NCI-H2029 treated with DMSO at 0.1 percent for 48 hours (cell line): ENCODE results near the gene TUBB1.
"Not testable (repeated sequence)": the region's sequence is repeated elsewhere in the genome, so short reads cannot be mapped to it uniquely, and the experiment has no call there.

ENCODE experiments used
- DNase-seq: peaks from one replicate; lab custom pipeline; 2025; lab: John Stamatoyannopoulos, UW

The TUBB1 gene

DNA sequence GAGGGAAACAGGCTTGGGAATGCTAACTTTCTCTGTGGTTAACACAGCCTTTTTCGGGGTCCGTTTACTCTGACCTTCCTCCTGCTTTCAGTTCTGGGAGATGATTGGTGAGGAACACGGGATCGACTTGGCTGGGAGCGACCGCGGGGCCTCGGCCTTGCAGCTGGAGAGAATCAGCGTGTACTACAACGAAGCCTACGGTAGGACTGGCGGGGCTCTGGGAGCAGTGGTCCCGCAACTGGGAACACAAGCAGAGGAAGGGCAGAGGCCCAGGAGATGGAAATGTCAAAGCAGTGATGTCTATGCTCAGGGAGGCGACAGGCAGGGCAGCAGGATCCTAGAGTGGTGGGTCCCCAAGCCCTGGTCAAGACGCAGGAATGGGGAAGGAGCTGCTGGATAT, 3.5 kb downstream of the TUBB1 start:
- DNase-seq, result no peak

DNA sequence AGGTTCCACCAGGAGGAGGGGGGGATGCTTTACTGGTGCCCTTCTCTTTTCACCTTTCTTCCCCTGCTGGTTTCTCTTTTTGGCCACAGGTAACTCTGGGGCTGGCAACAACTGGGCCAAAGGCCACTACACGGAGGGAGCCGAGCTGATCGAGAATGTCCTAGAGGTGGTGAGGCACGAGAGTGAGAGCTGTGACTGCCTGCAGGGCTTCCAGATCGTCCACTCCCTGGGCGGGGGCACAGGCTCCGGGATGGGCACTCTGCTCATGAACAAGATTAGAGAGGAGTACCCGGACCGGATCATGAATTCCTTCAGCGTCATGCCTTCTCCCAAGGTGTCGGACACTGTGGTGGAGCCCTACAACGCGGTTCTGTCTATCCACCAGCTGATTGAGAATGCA, 4.4 kb downstream of the TUBB1 start:
- no peak for DNase-seq

DNA sequence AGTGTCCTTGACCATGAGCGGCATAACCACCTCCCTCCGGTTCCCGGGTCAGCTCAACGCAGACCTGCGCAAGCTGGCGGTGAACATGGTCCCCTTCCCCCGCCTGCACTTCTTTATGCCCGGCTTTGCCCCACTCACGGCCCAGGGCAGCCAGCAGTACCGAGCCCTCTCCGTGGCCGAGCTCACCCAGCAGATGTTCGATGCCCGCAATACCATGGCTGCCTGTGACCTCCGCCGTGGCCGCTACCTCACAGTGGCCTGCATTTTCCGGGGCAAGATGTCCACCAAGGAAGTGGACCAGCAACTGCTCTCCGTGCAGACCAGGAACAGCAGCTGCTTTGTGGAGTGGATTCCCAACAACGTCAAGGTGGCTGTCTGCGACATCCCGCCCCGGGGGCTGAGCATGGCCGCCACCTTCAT, 4.9 kb downstream of the TUBB1 start:
- no peak for DNase-seq

DNA sequence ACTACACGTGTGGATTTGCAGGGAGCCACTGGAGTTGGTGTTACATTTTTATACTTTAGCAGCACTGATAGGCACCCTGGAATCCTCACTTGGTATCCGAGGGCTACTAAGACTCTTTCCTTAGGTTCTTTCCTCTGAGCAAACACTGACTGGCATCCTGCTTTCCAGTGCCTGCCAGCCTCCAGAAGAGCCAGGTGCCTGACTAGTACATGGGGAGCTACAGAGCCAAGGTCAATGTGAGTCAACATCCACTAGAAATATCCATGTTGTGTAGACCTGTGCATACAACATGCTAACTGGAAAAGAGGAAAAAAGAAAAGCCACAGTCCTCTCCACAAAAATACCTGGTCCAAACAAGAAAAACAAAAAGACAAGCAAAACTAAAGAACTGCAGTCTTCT, 5.9 kb downstream of the TUBB1 start:
- DNase-seq, result no peak

DNA sequence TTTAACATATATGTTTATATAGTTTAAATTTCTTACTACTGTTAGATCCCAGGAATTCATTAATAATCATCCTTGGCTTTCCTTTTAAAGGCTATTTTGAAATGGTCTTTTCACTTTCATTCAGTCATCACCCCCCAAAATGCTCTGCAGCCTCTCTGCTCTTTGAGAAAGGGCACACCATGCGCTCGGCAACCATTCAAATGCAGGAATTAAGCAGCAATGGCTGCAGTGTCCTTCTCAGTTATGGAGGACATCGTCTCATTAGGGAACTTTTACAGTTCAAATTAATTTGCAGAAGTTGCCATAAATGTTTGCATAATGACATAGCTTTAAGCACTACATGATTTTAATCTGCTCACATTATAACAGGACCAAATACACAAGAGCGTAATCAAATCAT, 6.3 kb downstream of the TUBB1 start:
- no peak for DNase-seq

DNA sequence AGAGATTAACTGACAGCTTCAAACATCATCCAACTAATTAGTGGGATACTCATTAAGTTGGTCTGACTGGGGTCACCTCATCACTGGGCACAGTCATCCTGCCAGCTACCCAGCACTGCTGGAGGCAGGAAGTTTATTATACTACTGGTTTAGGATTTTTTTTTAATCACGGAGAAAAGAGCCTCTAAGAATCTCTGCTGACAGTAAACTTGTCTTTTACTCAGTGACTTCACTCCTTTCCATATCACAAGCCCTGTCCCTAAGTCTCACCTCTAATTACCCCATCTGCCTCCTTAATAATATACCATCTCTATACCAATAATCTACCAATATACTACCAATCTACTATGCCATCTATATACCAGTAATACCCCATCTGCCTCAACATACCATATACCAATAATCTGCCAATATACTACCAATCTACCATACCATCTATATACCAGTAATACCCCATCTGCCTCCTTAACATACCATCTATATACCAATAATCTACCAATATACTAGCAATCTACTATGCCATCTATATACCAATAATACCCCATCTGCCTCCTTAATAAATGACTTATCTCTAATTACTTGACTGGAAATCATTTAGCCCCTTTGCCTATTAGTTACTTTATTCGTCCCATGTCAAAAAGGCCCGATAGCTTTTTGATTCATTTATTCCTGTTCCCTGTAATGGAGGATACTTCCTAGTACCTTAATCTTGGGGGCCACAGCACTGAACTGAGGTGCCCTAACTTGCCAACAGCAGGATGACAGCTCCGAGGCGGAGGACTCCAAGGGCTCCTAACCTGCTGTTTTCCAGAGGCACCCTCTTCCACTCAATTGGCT, 7.9 kb downstream of the TUBB1 start:
- no peak for DNase-seq

DNA sequence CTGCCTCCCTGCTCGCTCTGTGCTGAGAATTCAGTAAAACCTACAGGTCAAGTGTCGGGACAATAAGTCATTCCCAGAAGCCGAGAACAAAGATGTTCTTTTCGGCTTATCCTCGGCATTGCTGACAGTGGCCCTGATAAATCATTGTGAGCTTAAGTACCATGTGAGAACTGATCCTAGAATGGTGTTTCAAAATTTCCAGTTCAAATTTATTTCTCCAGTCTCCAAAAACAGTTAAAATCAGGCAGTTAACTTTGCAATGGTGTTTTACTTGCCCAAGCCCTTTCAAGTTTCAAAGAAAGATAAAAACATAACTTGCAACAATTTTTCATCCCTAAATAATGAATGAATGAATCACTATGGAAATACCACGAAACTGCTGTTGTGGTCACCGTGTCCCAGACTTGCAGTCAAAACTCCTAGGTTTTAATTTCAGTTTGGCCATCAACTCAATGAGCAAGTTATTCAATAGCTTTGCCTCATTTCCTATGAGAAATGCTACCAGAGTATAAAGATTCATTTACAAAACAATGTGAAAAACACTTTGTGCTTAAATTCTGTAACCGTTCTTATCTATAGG, 8.6 kb downstream of the TUBB1 start:
- DNase-seq, result no peak

DNA sequence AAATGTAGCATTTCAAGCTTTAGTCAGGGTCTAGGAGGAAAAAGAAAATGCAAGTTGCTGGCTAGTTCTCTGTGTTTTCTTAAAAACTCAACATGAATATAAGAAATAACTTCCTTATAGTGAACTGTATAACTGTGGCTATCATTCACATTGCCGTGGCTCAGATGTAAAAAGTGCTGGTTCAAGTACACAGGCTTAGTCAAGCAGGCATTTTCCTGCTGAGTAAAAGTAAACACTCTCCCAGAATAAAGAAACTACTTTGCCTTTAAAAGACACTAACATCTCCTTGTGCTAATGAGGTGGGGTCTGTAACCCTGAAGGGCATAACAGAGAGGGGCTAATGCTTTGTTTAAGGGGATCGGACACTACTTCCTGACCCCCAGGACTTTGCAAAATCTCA, 9.6 kb downstream of the TUBB1 start:
- DNase-seq, result no peak

DNA sequence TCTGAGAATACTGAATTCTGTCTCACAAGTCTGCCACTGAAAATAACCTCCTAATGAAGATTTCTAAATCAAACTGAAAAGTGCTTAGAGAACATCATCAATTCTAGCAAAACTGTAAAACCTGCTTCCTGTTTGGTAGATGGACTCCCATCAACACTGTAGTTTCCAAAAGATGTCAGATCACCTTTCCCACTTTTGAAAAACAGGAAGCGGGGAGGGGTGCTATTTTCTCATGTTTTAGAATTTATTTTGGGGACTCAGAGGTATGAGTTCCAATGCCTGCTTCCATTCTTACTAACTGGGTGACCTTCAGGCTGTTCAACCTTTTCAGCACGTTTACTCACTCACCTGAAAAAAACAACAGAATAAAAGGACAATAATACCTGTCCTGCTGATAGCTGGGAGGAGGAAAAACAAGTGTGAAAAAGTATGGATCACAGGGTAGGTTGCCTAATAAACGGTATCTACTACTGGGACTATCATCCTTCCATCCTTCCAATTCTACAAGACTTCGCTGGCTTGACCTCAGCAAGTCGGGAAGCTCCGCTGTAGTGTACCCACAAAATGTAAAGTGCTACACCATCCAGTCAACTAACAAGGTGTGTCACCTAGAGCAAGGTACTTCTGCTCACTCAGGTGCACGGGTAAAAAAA, 11.8 kb downstream of the TUBB1 start:
- DNase-seq, result no peak

DNA sequence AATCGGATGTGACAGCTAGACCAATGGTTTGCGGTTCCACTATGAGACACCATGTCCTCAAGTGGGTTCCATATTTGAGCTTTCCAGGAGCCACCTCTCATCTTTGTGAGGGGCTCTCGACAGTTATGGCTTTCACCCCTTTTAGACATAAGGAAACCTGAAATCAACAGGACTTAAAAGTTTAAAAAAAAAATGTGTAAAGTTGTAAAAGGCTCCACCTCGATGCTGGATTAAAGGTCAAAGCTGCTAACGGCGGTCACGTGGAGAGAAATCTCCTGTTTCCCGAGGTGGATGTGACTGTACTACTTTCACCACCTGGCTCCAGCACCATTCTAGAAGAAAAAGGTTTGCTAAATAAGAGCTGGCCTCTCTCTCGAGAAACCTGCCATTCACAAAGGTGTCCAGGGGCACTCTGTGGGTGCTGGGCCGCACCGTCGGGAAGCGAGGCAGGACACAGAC, 12.4 kb downstream of the TUBB1 start:
- DNase-seq, result no peak

DNA sequence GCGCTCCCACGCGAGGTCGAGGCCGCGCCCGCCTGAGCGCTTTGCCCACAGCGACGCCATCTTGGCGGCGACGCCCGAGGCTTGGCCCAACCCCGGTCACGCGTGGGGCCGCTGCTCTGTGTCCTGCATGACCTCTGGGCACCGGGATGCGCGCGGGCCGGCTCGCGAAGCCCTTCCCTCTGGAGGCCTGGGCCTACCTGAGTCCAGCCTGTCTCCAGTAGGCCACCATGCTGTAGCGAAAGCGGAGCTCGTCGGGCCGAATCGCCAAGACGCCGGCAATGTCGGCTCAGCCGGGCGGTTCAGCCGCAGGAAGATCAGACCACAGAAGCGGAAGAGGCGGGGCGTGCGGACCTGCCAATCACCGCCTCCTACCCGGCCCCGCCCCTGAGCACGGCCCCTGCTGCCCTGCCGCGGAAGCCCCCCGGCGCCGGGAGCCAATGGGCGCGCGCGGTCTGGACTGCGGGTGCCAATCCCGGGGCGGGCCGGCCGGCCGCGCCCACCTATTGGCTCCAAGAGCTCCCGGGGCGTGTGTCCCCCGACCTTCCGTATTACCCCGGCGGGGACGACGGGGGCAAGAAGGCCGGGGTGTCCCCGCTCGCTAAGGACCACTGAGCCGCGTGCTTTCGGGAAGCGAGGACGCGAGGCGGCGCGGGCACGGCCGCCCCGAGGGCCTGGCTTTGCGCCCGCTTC, 12.9 kb downstream of the TUBB1 start, which contains the start of gene ATP5F1E:
Gene ATP5F1E (minus strand): TSS at position 313 of the 690 bp plus-strand sequence. CDS start 84 bp downstream, at position 229.
- DNase-seq, result peak; percentile 84

DNA sequence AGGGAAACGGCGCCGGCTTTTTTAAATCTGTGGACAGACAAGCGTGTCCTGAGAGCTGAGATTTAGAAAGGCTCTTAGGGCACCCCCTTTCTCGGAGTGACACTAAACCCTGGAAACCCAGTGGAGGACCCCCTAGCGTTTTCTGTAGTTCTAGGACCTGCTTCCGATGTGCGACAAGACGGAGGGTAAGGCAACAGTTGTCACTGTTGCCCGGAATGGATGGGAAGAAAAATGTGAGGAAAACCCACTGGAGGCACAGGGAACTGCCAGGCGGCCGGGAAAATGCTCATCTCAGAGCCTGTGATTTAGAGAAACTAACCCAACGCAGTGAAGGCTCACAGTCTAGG, 13.5 kb downstream of the TUBB1 start:
- DNase-seq, result peak; percentile 15

DNA sequence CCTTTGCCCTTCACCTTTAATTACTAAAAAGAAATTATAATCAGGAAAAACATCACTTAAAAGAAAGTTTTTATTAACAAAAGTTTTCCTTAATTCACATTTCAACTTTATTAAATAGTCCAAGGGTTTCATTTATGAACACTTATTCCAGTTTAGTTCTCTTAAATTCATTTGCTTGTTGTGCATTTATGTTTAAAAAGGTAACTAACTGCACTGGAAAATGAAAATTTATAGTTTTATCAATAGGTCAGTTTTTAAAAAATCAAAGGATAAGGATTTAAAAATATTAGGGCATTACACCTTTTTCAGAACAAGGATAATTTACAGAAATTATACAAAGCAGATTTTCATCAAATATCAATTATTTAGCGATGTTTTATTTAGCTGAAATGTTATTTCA, 13.9 kb downstream of the TUBB1 start:
- DNase-seq, result no peak

DNA sequence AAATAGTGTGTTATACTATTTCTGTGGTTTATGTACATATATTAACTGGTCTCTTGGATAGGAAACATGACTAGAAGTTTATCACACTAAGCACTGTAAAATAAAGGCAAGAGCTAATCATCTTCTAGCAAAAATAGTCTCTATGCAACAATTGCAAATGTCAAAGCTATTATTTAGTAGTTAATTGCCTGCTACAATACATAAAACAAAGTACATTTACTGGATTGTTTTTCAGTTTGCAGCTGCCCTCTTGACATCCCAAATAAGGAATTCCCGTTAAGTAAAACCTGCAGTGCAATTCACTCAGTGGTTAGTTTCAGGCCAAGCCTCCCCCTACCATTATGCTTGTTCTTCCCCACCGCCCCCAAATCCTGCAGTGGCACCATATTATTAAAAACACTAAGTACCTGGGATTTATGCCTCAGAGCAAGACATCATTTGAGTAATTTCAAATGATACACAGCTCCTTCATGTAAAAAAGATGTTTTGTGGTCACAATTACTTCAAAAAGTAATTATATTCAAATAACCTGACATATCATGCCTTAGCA, 14.5 kb downstream of the TUBB1 start:
- no peak for DNase-seq

DNA sequence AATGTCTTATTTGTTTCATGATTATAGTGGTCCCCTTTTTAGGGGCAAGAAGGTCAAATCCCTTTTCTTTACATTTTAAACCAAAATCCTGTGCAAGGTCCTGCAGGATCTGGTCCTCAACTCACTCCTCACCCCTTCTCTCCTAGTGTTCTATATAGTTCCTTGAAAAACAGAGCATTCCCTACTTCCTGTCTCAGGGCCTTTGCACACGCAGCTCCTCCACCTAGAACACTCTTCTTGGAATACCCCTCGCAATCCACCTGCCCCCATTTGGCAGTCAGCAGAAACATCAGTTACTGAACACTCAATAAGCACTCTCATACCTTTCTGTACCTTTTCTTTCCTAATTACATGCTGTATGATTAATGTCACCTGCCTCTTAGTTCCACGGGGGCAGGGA, 16.2 kb downstream of the TUBB1 start:
- DNase-seq, result no peak

DNA sequence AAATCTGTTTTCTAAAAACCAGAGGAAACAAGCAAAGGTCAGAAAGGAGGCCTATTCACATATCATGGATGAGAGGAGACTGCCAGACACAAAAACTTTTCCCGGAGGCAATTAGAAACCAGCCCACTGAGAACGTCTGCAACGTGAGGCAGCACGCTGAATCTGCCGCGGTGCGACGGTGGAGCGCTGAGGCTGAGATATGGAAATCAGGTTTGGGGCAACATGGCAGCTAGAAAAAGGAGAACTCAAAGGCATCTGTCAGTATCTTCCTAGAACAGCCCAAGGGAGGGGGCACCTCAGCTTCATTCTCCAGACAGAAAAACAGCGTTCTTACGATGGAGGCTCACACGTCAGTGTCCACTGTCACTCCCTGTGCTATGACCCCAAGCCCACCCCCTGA, 18.2 kb downstream of the TUBB1 start:
- no peak for DNase-seq

DNA sequence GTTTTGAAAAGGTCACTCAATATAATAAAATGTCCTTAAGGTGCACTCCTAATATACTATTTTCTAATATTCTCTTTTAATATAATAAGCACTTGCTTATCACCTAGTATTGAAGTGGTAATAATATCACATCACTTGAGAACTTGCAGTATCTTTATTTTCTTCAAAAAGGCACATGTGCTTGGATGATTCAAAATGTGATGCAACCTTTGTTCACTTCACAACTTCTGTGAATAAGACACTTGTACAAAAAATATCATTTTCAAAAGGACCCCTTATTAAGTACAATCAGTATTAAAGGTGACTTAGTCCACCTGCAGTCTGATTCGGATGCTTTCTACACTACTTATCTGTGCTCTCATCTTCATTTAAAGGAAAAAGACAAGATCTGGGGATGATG, 20.0 kb downstream of the TUBB1 start:
- no peak for DNase-seq

DNA sequence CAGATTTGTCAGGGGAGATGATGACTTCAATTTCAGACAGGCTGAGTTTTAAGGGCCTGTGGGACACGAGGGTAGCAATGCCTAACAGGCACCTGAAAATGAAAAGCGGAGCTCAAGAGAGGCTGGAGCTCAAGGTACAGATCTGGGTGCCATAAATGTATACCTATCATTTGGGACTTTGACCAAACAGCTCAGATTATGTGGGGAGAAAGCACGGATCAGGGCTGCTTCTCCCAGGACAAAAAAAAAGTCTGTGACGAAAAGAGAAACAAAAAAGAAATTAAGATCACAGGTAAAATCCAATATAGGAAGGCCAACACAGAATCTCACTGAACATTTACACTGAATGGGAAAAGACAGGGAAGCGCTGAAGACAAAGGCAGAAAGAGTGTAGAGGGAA, 21.4 kb downstream of the TUBB1 start:
- DNase-seq, result no peak

DNA sequence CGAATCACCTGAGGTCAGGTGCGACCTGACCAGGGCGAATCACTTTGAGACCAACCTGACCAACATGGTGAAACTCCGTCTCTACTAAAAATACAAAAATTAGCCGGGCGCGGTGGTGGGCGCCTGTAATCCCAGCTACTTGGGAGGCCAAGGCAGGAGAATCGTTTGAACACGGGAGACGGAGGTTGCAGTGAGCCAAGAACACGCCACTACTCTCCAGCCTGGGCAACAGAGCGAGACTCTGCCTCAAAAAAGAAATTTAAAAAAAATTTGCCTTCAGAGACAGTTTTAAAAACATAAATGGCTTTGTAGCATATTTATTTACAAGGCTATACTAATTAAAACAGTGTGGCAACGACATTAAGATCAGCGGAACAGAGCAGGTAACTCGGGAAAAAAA, 22.3 kb downstream of the TUBB1 start:
- not testable (repeated sequence) for DNase-seq

DNA sequence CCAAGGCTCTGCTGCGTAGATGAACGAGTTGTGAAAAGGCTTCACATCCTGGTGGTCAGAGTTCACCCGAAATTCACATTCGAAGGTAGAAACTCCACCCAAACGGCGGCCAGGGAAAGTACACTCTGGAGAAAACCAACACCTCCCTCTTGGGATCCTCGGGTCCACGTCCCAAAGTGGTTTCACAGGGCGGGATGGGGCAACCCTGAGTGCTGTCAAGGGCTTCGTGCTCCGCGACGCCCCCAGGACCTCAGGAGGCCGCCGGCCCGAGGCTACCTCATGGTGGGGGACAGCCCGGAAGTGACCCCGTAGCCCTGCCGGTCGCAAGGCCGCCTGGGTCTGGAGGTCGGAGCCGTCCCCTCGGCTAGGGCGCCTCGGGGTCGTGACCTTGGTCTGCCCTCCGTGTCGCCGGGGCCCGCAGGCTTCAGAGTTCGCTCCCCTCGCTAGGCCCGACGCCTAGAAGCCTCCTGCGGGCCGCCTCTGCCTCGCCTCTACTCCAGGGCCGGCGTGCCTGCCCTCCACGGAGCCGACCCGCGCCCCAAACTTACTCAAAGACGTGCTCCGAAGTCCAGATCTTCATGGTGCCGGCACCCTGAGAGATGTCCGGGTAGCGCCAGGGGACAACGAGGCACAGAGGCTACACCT, 23.0 kb downstream of the TUBB1 start, which contains the start of gene PRELID3B:
Gene PRELID3B (minus strand): TSS at position 636 of the 645 bp plus-strand sequence. CDS start 56 bp downstream, at position 580.
- no peak for DNase-seq

DNA sequence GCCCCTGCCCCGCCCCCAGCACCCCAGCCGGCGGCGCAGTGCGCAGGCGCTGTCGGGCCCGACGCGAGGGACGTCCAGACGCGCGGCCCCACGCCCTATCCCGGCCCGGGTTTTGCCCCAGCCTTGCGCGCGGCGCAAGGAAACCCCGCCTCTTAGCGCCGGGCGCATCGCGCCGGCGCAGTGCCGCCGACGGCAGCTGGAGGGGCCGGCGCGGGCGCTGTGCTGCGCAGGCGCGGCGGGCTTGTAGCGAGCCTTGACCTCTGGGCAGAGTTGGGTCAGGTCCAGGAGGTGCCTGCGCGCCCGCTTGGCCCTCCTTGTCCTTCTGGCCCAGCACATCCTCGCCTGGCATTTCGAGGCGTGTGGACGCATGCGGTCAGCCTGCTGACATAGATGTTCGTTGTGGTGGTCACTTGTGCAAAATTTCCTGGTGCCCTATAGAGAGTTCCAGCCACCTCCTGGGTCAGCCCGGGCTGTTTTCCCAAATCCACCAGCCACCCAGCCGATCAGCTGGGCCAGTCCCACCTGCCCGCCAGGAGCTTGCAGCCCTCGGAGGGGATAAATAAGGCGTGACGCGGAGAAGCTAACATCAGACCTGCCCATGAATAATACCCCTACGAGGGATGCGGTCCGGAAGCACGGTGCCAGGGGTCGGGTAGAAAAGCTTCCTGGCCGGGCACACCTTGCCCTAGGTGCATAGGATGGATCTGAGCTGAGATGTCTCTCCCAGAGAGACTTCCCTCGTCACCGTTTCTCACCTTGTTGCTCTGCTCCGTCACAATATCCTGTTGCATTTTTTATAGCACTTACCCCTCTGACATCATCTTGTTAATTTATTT, 23.8 kb downstream of the TUBB1 start:
- peak; percentile 66 for DNase-seq
